HepG2 (cell line): ENCODE measurements around the gene RPS8. TPM values are rescaled to one million over a fixed set of nuclear protein-coding genes. Genes with fewer than 3 reads are reported as not detected.

Experiments
- ATAC-seq: fragments of 200-7000 bp; cut with Tn5 transposase; 3 replicates; pipeline ENCODE4 v1.9.1; 2020; ENCODE audit warnings: mild to moderate bottlenecking, moderate library complexity
- BruUV-seq: library from RNA; stranded (reverse); fragments of 400-500 nt; replicated peaks from 2 replicates; lab custom pipeline; 2021; lab: Mats Ljungman, UMichigan
- CTCF ChIA-PET: fragments of 300-600 bp; formaldehyde crosslinking; extraction: SDS; loops from one replicate; lab custom pipeline; 2021; ENCODE audit warnings: low total read pairs, inconsistent platforms, low intra/inter-chr PET ratio; lab: Yijun Ruan, JAX
- POLR2A ChIA-PET: fragments of 350-600 bp; sonication (Branson Sonifier 250); formaldehyde crosslinking; loops from one replicate; lab custom pipeline; 2020; ENCODE audit warnings: antibody characterized with exemption, inconsistent platforms; lab: Yijun Ruan, JAX
- DNase-seq: peaks from one replicate; pipeline ENCODE4 v3.0.0-alpha.2; 2015; ENCODE audit warnings: low spot score
- FAIRE-seq: peaks from 3 replicates; lab custom pipeline; 2011; peaks lifted over from hg19 to GRCh38; lab: Jason Lieb, UNC
- H2AFZ ChIP-seq: one replicate; pipeline ENCODE4 v1.6.1; 2011; ENCODE audit warnings: low read length, inconsistent platforms
- H3K27ac ChIP-seq: fragments of 300-600 bp; 3 replicates; pipeline ENCODE4 v1.8.0; 2011; ENCODE audit warnings: mixed run types, mild to moderate bottlenecking, mixed read lengths, low read length, inconsistent platforms; ENCODE audit not compliant: insufficient read depth; ENCODE audit errors: extremely low read length
- H3K27me3 ChIP-seq, 2 experiments: fragments of 200-600 bp in 1 of 2; 2 replicates in 1 of 2; 3 replicates in 1 of 2; pipeline versions ENCODE4 v1.6.0 to v1.8.0; 2011; ENCODE audit warnings: low read length in 2 of 2, mild to moderate bottlenecking in 2 of 2, moderate library complexity in 2 of 2, inconsistent platforms in 1 of 2; ENCODE audit not compliant: insufficient read depth in 2 of 2, control insufficient read depth in 1 of 2
- H3K36me3 ChIP-seq, 2 experiments: fragments of 200-600 bp in 1 of 2; replicated peaks in 1 of 2; 2 replicates in 1 of 2; 3 replicates in 1 of 2; pipeline versions ENCODE4 v1.5.1 to v1.8.0; 2011; ENCODE audit warnings: low read length in 2 of 2, inconsistent platforms in 1 of 2; ENCODE audit not compliant: insufficient read depth in 2 of 2, control insufficient read depth in 1 of 2
- H3K4me1 ChIP-seq: 2 replicates; pipeline ENCODE4 v1.5.1; 2012; ENCODE audit warnings: low read length, inconsistent platforms; ENCODE audit not compliant: insufficient read depth
- H3K4me2 ChIP-seq: 2 replicates; pipeline ENCODE4 v1.6.0; 2011; ENCODE audit warnings: low read depth, low read length, inconsistent platforms
- H3K4me3 ChIP-seq, 3 experiments: fragments of 200-600 bp in 1 of 3; sonication (generic), shearing (Covaris generic) in 1 of 3; replicated peaks in 1 of 3; 2 replicates each; pipeline ENCODE4 v1.5.1; 2011 to 2016; ENCODE audit warnings: low read length in 3 of 3, inconsistent platforms in 2 of 3, low read depth in 2 of 3, mild to moderate bottlenecking in 2 of 3, control low read depth in 1 of 3, mixed read lengths in 1 of 3; ENCODE audit not compliant: insufficient read depth in 1 of 3
- H3K79me2 ChIP-seq: one replicate; pipeline ENCODE4 v1.6.1; 2011; ENCODE audit warnings: low read length, inconsistent platforms; ENCODE audit not compliant: insufficient read depth
- H3K9ac ChIP-seq: 2 replicates; pipeline ENCODE4 v1.6.0; 2011; ENCODE audit warnings: mild to moderate bottlenecking, low read depth, low read length, inconsistent platforms; ENCODE audit not compliant: insufficient read depth
- H3K9me3 ChIP-seq: 2 replicates; pipeline ENCODE4 v1.5.1; 2012; ENCODE audit warnings: mild to moderate bottlenecking, low read length
- H4K20me1 ChIP-seq: 2 replicates; pipeline ENCODE4 v1.6.0; 2011; ENCODE audit warnings: inconsistent platforms, mild to moderate bottlenecking, low read length, moderate library complexity; ENCODE audit not compliant: insufficient read depth
- AGO2 ChIP-seq: fragments of 200-400 bp; formaldehyde crosslinking; optimal IDR thresholded peaks from 2 replicates; pipeline ENCODE3; 2017; ENCODE audit warnings: mild to moderate bottlenecking, low read depth, low read length, moderate library complexity
- ELF3 ChIP-seq: IDR thresholded peaks from 2 replicates; pipeline ENCODE4 v1.6.1; 2016; ENCODE audit warnings: missing genetic modification reagents, missing compliant biosample characterization
- ETV5 ChIP-seq: IDR thresholded peaks from 2 replicates; pipeline ENCODE4 v1.6.1; 2018; ENCODE audit warnings: missing biosample characterization, missing genetic modification reagents, inconsistent platforms, borderline replicate concordance
- MAF1 ChIP-seq: sonication (generic); formaldehyde crosslinking; IDR thresholded peaks from 2 replicates; pipeline ENCODE4 v1.5.0; 2020; ENCODE audit warnings: missing genetic modification reagents, borderline replicate concordance
- MTA1 ChIP-seq: sonication (generic); formaldehyde crosslinking; IDR thresholded peaks from 2 replicates; pipeline ENCODE4 v1.4.0; 2020; ENCODE audit warnings: missing genetic modification reagents, mild to moderate bottlenecking, borderline replicate concordance
- MXD4 ChIP-seq: IDR thresholded peaks from 2 replicates; pipeline ENCODE4 v1.6.1; 2016; ENCODE audit warnings: mild to moderate bottlenecking, missing biosample characterization, missing genetic modification reagents
- RBFOX2 ChIP-seq: fragments of 200-400 bp; formaldehyde crosslinking; IDR thresholded peaks from 2 replicates; pipeline ENCODE4 v1.6.1; 2017; ENCODE audit warnings: low read depth, mild to moderate bottlenecking, low read length
- SP140L ChIP-seq: sonication (generic); formaldehyde crosslinking; IDR thresholded peaks from 2 replicates; pipeline ENCODE4 v1.4.0; 2020; ENCODE audit warnings: missing genetic modification reagents, borderline replicate concordance
- ZBTB26 ChIP-seq: IDR thresholded peaks from 2 replicates; pipeline ENCODE4 v1.6.1; 2016; ENCODE audit warnings: missing compliant biosample characterization, missing genetic modification reagents, borderline replicate concordance
- ZNF639 ChIP-seq: conservative IDR thresholded peaks from 2 replicates; pipeline ENCODE4 v1.6.1; 2018; ENCODE audit warnings: missing genetic modification reagents
- ZNF703 ChIP-seq: sonication (generic); formaldehyde crosslinking; IDR thresholded peaks from 2 replicates; pipeline ENCODE4 v1.5.1; 2020; ENCODE audit warnings: missing genetic modification reagents, mild to moderate bottlenecking, moderate library complexity, borderline replicate concordance
- WGBS: methylation state at CpG from one replicate; pipeline ENCODE4 v1.1.6; 2017; ENCODE audit warnings: low lambda C conversion rate; 5-methylcytosine and 5-hydroxymethylcytosine counted together
- in situ Hi-C: cut with HindIII; loops from 2 replicates; pipeline ENCODE4 v1.10.0; 2017; ENCODE audit warnings: low pct_unique_long_range_greater_than_20kb; ENCODE audit not compliant: extremely low pct_ligation_motif_present
- intact Hi-C: fragments of 100-400 bp; cut with micrococcal nuclease; formaldehyde crosslinking; loops from one replicate; pipeline ENCODE4 v1.10.0; 2022; ENCODE audit not compliant: unreplicated experiment
- polyA plus RNA-seq, 8 experiments: library from polyadenylated mRNA; depleted of rRNA in 3 of 8; stranded (reverse) in 7 of 8; unstranded in 1 of 8; fragments of >200 nt; fragmentation: Illumina TruSeq in 4 of 8; extraction: Trizol in 4 of 8; gene quantifications; 2 replicates each; pipeline versions ENCODE4 v1.2.1 to v1.2.3, GENCODE V29; 2011 to 2016; ENCODE audit warnings: low read depth in 4 of 8, missing spikeins in 1 of 8, mixed read lengths in 1 of 8; ENCODE audit not compliant: insufficient read depth in 1 of 8
- total RNA-seq, 5 experiments: library from RNA; depleted of rRNA; stranded (reverse); fragments of >200 nt; fragmentation: Illumina TruSeq; extraction: Trizol; gene quantifications; 2 replicates each; pipeline ENCODE4 v1.2.3, GENCODE V29; 2016; ENCODE audit warnings: low read depth in 1 of 5
- TF ChIP-seq, protein P1 (sequence below): sonication (generic); formaldehyde crosslinking; IDR thresholded peaks from 2 replicates; pipeline ENCODE4 v1.5.1; 2020; ENCODE audit warnings: mild to moderate bottlenecking, missing genetic modification reagents, moderate library complexity

The RPS8 gene
- total and polyA plus RNA-seq, 2 of the 13 experiments (the other 11 are each of a cell fraction or from before 2014, with no cell fraction given): 2,628 to 2,822 TPM

DNA sequence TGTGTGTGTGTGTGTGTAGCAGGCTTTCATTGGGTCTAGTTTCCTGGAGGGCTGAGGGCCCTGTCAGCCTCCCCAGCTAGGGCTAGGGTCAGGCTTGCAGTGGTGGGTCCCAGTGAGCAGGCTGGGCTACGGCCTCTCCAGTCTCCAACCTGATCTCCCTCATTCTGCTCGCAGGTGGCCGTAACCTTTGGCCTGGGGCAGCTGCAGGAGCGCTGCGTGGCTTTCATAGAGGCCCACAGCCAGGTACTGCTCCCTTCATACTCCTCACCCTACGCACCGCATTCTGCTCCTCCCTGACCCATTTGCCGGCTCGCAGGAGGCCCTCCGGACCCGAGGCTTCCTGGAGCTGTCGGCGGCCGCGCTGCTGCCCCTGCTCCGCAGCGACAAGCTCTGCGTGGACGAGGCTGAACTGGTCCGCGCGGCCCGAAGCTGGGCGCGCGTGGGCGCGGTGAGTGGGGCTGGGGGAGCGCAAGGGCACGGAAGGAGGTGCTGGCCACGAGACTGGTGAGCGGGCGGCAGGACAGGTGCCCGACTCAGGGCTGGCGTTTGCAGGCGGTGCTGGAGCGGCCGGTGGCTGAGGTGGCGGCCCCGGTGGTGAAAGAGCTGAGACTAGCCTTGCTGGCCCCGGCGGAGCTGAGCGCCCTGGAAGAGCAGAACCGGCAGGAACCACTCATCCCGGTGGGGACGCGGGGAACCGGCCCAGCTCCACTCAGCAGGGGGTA lies 37.6 kb downstream of the RPS8 start:
- CTCF ChIA-PET: no interaction called here
- no peak for ATAC-seq
- no peak overlapping the region for H3K9ac ChIP-seq

More for the DNA sequence above, 37.6 kb downstream of the RPS8 start:
- intact Hi-C loops (no loop called here), in situ Hi-C loops (no loop called here)
- no peaks in the 10 kb centered on the region for H3K9me3 ChIP-seq
- no peak for DNase-seq
- H3K36me3 ChIP-seq: no peaks in the 10 kb centered on the region
- H3K27me3 ChIP-seq: no peaks in the 10 kb centered on the region
- BruUV-seq: no TSS peak
- H4K20me1 ChIP-seq: no peaks in the 10 kb centered on the region
- H3K79me2 ChIP-seq: peaks cover 11% of the 10 kb centered on the region
- no peak overlapping the region for H2AFZ ChIP-seq
- WGBS: 97% methylated on average over 43 of the region's 48 CpGs
- H3K4me2 ChIP-seq: no peak overlapping the region
- no peak for TF ChIP-seq MAF1 (CRISPR knock-in tag)
- TF ChIP-seq ZNF639 (CRISPR knock-in tag): no peak
- TF ChIP-seq ZBTB26 (CRISPR knock-in tag): no peak
- TF ChIP-seq MTA1: 0 out of 2 replicates have a peak, but pooled peaks have one; percentile 29
- TF ChIP-seq AGO2: peak; percentile 31
- no peak for TF ChIP-seq ETV5 (CRISPR knock-in tag)
- peak; percentile 63; the same call in 1 of the 2 replicates for TF ChIP-seq RBFOX2
- TF ChIP-seq MXD4 (CRISPR knock-in tag): no peak
- no peak for TF ChIP-seq SP140L (CRISPR knock-in tag)
- TF ChIP-seq ZNF703 (CRISPR knock-in tag): no peak
- TF ChIP-seq, protein P1, sequence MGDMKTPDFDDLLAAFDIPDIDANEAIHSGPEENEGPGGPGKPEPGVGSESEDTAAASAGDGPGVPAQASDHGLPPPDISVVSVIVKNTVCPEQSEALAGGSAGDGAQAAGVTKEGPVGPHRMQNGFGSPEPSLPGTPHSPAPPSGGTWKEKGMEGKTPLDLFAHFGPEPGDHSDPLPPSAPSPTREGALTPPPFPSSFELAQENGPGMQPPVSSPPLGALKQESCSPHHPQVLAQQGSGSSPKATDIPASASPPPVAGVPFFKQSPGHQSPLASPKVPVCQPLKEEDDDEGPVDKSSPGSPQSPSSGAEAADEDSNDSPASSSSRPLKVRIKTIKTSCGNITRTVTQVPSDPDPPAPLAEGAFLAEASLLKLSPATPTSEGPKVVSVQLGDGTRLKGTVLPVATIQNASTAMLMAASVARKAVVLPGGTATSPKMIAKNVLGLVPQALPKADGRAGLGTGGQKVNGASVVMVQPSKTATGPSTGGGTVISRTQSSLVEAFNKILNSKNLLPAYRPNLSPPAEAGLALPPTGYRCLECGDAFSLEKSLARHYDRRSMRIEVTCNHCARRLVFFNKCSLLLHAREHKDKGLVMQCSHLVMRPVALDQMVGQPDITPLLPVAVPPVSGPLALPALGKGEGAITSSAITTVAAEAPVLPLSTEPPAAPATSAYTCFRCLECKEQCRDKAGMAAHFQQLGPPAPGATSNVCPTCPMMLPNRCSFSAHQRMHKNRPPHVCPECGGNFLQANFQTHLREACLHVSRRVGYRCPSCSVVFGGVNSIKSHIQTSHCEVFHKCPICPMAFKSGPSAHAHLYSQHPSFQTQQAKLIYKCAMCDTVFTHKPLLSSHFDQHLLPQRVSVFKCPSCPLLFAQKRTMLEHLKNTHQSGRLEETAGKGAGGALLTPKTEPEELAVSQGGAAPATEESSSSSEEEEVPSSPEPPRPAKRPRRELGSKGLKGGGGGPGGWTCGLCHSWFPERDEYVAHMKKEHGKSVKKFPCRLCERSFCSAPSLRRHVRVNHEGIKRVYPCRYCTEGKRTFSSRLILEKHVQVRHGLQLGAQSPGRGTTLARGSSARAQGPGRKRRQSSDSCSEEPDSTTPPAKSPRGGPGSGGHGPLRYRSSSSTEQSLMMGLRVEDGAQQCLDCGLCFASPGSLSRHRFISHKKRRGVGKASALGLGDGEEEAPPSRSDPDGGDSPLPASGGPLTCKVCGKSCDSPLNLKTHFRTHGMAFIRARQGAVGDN (CRISPR knock-in tag): no peak
- TF ChIP-seq ELF3 (CRISPR knock-in tag): no peak
- H3K4me1 ChIP-seq: peaks cover 53% of the 10 kb centered on the region
- POLR2A ChIA-PET: interaction anchor here (1.5 to 12.9 kb wide), 2 partner anchors 9 to 13 kb away, joined by 4 to 570 read pairs; partner anchors contain the start of gene PLK3
- no peak overlapping the region for H3K27ac ChIP-seq
- H3K4me3 ChIP-seq: no peak overlapping the region
- FAIRE-seq: no peak
